NCI-H2107 treated with DMSO at 0.1 percent for 48 hours (cell line): ENCODE measurements around the gene CLDN19.
A peak's percentile ranks its signal among the peaks of the same experiment; 100 is the strongest.
"Not testable (repeated sequence)": the region's sequence is repeated elsewhere in the genome, so short reads cannot be mapped to it uniquely, and the experiment has no call there.

Experiments used
- DNase-seq: peaks from one replicate; lab custom pipeline; 2025; ENCODE audit not compliant: unreplicated experiment; lab: John Stamatoyannopoulos, UW

CLDN19 gene

GRCh38 chr1:42761567-42761966 is 21.5 kb upstream of the CLDN19 start:
- no peak for DNase-seq

DNA sequence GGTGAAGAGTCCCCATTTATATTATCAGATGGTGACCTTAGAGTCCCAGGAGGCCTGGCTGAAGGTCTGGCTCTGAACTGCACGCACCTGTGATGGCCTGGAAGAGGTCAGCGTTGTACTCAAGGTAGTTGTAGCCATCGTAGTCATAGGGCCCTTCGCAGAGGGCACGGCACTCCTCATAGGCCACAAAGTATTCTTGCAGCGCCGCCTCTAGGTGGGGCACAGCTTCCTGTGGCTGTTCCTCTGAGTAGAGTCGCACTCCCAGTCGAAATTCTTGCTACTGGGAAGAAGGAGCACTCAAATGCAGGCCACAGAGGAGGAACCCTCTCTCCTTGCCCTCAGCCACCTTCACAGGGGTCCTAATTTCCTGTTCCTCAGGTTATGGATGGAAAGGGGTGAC is 19.1 kb upstream of the CLDN19 start:
- DNase-seq = no peak

DNA sequence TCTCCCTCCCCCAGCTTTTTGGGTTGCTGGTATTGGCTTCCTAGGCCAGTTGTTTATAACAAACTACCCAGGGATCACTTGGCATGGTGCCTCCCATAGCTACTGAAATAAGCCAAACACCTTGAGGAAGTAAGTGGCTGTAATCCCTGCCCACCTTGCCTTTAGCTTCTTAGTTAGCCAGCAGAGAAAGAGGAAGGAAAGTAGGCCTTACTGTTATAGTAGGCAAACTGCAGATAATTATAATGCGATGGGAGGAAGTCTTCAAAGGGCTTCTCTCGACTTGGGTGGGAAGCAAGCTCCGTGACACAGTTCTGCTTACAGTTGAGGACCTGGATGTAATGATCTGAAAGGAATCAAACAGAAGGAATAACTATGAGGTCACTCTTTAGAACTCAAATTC is 18.6 kb upstream of the CLDN19 start:
- DNase-seq = no peak

DNA sequence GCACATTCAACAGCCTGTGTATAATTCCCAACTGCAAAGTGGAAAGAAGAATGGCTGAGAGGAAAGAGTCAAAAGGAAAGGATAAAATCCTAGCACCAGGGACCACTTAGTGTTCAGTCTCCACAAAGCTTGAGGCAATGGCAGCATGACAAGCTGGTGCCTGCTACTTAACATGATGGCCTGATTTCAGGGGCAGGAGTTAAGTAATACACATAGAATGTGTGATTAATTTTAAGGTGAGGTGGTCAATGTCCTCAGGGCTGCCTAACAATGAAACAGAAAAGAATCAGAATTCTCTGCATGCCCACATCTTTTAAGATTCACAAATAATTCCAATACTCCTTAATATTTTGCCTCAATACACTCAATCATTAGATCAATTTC is 17.8 kb upstream of the CLDN19 start:
- no peak for DNase-seq

DNA sequence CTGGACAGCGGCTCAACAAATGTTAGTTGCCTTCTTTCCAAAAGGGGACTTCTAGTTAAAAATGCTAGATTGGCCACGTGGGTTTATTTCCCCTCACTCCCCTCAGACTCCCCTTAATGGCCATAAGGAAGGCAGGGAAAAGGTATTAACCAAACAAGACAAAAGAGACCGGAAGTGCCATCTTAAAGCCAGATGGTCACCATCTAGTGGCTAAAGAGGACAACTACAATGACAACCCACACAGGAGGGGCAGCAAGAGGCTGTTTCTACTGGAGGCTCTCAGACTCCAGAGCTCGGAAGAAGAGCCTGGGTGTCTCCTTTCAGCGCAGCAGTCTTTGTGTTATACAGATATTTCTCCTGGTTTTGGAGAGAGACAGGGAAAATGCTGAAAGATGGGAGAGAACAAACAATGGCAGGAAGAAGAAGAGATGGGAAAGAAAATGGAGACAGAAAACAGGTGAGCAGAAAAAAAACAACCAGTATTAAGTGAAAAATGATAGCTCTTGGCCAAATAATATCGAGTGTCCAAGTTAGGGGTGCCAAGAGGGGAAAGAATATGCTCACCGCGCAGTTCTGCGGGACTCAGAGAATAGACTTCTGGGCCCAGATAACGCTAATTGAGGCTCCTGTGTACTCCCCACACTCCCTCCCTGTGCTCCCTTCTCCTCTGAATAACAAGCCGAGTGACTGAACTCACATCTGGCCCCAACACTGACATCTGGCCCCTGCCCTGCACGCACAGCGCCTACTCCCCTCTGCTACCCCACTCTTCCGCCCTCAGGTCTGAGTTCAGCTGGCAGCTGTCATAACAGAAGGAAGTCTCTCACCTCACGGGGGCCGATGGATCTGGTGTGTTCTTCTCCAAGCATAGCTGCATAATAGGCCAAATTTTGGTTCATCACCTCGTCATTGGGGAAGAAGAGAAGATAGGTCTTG is 17.2 kb upstream of the CLDN19 start:
- DNase-seq = peak; percentile 43

GRCh38 chr1:42753070-42753469 is 13.0 kb upstream of the CLDN19 start:
- no peak for DNase-seq

- DNase-seq = no peak
These were observed 12.2 kb upstream of the CLDN19 start for GRCh38 chr1:42752284-42752683.

DNA sequence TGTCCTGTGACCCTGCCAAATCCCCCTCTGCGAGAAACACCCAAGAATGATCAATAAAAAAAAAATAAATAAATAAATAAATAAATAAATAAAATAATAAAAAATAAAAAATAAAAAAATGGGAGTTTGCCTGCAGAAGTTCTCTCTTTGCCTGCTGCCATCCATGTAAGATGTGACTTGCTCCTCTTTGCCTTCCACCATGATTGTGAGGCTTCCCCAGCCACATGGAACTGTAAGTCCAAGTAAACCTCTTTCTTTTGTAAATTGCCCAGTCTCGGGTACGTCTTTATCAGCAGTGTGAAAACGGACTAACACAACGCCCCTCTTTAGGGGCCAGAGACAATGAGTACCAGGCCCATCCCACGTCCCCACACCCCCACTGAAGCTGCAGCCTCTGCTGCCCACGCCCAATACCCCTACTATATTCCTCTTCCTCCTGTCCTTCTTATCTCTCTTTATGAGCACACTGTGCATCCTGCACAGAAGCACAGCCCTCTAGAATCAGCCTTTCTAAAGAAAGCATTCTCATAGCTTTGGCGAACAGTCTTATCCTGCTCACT is 11.6 kb upstream of the CLDN19 start:
- DNase-seq = not testable (repeated sequence)

GRCh38 chr1:42750041-42750440 is 10.0 kb upstream of the CLDN19 start:
- DNase-seq = no peak

DNA sequence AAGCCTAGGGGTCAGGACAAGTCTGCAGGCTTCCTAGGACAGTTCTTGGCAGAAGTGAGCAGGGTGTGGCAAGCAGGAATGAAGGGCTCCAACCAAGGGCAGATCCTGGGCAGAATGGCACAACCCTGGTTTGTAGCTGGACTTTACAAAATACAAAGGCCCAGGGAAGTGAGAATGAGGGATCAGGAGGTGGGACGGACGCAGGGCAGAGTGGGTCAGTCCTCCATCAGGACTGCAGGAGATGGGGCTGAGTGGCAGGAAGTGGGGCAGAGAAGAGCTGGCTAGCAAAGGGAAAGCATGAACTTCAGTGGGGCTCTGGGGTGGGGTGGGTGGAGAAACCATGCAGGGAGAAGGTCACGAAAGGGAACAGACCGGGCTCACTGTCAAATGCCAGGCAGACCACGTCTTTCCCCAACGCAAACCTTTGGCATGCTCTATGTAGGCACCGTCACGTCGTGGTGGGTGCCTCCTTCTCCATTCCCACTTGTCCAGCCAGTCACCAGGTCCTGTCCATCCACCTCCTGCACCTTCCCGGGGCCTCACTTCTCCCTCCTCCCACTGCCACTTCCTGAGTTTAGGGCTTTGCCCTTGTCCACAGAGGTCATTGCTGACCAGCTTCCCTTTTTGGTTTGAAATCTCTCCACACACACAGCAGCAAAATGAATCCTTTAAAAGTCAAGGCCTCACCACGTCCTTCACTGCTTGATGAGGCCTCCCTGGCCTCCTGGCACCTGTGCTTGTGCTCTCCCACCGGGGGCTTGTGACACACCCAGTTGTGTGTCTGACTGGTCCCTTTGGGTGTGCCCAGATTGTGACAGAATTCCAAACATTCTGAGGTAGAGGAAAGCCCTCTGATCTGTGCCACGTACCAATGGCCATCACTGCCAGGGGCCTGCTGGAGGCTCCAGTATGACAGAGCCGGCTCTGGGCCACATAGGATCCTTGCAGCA is 8.7 kb upstream of the CLDN19 start:
- no peak for DNase-seq

DNA sequence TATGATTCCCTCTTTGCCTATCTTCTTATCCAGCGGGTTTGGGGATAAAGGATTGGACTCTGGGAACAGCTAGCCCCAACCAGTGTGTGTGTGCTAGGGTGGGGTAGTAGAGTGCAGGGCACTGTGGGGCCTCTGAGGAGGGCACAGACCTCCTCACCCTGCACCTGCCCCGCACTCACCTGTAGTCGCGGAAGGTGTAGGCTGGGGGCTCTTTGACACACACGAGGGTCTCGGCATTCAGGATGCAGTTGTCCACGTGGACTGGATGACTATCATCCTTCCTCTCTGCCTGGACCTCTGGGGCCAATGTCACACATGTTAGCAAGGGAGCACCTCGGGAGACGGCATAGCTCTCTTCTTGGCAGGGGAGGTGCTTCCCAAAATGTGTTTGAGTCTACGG is 8.0 kb upstream of the CLDN19 start:
- DNase-seq = no peak

DNA sequence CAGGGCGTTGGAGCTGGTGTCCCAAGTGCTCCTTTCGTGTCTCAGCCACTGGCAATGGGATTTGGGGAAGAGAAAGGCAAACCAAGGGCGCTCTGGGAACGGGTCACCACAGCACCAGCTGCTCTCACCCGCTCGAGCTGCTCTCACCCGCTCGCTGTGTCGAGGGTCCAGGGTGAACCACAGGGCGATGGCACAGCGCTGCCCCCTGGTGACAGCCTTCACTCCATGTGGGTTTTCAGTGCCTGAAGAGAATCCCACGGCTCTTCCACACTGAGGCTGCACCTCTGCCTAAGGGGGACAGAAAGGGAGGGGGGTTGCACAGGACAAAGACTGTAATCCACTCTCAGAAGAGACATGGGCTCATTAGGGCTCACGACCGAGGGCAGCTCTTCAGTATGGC is 7.1 kb upstream of the CLDN19 start:
- no peak for DNase-seq

DNA sequence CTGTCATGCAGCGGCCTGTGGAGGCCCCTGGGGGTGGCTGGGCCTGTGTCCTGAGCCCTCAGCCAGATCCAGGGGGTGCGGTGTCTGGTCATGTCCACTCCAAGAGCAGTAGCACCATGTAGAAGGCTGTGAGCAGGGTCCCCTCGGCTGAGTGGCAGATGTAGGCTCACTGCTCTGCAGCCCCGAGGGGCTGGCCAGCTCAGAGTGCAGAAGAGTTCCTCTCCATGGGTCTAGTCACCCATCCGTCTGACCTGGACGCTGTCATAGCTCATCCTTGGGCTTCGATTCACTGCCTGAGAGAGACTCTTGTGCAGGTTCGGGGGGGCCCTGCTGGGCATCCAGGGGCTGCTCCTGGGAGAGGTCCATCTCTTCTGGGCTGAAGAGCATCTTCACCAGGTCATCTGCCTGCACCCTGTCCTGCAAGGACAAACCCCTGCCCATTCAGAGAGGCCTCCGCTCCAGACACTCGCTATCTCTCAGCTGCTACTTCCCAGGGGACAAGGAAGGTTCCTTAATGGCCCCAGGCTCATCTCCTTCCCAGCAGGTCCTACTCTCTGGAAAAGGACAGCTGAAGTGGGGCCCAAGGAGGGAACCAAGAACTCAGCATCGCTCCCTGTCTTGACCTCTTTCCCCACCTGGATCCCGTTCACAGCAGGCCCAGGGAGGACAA is 6.5 kb upstream of the CLDN19 start:
- no peak for DNase-seq

DNA sequence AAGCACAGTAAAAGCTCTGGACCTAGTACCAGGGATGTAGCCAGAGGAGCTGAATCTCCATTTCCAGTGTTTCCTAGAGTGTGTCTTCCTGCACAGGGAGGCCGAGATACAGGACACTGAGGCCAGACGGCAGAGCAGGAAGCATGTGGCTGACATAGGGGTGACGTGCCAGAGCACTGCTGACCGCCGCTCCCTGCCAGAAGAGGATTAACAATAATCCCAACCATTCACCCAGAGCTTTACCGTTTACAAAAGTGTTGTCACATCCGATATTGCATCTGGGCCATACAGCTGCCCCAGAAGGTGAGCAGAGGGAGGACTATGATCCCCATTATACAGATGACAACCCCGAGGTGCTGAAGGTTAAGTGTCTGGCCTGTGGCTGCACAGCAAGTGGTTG is 5.8 kb upstream of the CLDN19 start:
- no peak for DNase-seq

DNA sequence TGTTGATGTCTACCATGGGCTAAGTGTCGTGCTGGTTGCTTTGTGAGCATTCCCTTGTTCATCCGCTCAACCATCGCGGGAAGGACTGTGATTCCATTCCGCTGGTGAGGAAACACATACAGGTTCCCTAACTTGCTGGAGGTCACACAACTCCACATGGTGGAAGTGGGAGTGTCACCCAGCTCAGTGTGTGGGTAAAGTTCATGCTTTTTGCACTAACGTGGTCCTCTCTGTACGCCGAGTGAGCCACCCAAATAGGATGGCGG is 4.0 kb upstream of the CLDN19 start:
- no peak for DNase-seq

- DNase-seq = no peak
These were observed 3.5 kb upstream of the CLDN19 start for GRCh38 chr1:42743317-42744147.

GRCh38 chr1:42742617-42743316 is 2.7 kb upstream of the CLDN19 start:
- no peak for DNase-seq

DNA sequence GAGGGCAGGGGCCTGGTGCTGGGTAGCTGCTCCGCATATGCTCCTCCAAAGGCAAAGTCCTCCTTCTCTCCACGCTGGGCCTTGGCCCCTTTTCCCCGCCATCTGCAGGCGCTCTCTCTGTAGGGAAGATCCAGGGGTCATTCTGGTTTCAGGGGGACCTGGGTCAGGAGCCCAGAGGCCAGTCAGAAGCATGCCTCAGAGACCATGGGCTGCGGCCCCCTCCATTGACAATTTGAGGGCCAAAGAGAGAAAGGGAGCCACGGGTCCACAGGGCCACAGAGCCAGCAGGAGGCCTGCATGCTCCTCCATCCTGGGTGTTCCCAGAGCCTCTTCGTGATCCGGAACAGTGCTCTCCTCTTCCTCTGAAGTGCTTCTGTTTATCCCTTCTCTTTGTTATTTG is 2.1 kb upstream of the CLDN19 start:
- DNase-seq = no peak

DNA sequence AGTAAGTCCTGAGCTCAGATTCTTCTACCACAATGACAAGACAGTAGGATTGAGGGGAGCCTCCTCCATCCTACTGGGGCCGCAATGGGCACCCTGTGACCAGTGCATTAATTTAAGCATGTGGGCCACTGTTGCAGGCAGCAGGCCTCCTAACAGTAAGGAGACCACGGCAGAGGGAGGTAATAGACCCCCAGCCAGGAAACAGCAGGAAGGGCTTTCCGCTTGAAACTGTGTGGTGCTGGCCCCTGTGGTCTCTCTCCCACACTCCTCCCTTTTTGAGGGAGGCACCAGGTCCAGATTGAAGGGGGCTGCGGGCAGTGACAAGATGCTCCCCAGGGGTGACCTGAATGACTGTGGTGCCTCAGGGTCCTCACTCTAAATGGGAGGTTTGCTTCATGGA is 1.7 kb upstream of the CLDN19 start:
- DNase-seq = no peak
